Subcutaneous abdominal adipose tissue (tissue), 5 donors: Measurements from ENCODE around the gene ABHD17C.

ENCODE experiments used
- H3K27ac ChIP-seq: one replicate; pipeline ENCODE4 v1.7.0; 2013; ENCODE audit warnings: low read depth, mild to moderate bottlenecking, inconsistent platforms, low read length, moderate library complexity
- H3K27me3 ChIP-seq, 5 donors: one replicate each; pipeline ENCODE4 v1.7.0; 2013; ENCODE audit warnings: low read length in 5 of 5, inconsistent platforms in 1 of 5; ENCODE audit not compliant: control insufficient read depth in 5 of 5, insufficient read depth in 4 of 5
- H3K36me3 ChIP-seq, 5 donors: one replicate each; pipeline ENCODE4 v1.7.0; 2013; ENCODE audit warnings: low read length in 5 of 5; ENCODE audit not compliant: control insufficient read depth in 5 of 5, insufficient read depth in 5 of 5
- H3K4me1 ChIP-seq, 5 donors: one replicate each; pipeline ENCODE4 v1.7.0; 2013; ENCODE audit warnings: low read length in 5 of 5, mild to moderate bottlenecking in 3 of 5, moderate library complexity in 1 of 5; ENCODE audit not compliant: control insufficient read depth in 5 of 5, insufficient read depth in 5 of 5
- H3K4me3 ChIP-seq, 5 donors: one replicate each; pipeline ENCODE4 v1.7.0; 2013; ENCODE audit warnings: low read length in 5 of 5, low read depth in 1 of 5
- H3K9ac ChIP-seq, 5 donors: one replicate each; pipeline ENCODE4 v1.7.0; 2013; ENCODE audit warnings: low read length in 5 of 5, mild to moderate bottlenecking in 4 of 5, moderate library complexity in 3 of 5
- H3K9me3 ChIP-seq, 5 donors: one replicate each; pipeline ENCODE4 v1.7.0; 2013; ENCODE audit warnings: low read length in 5 of 5; ENCODE audit not compliant: control insufficient read depth in 5 of 5
- donor health status: healthy.
- donor health status: healthy.
- donor health status: healthy.
- donor health status: healthy.
- donor health status: healthy.

Gene ABHD17C

DNA sequence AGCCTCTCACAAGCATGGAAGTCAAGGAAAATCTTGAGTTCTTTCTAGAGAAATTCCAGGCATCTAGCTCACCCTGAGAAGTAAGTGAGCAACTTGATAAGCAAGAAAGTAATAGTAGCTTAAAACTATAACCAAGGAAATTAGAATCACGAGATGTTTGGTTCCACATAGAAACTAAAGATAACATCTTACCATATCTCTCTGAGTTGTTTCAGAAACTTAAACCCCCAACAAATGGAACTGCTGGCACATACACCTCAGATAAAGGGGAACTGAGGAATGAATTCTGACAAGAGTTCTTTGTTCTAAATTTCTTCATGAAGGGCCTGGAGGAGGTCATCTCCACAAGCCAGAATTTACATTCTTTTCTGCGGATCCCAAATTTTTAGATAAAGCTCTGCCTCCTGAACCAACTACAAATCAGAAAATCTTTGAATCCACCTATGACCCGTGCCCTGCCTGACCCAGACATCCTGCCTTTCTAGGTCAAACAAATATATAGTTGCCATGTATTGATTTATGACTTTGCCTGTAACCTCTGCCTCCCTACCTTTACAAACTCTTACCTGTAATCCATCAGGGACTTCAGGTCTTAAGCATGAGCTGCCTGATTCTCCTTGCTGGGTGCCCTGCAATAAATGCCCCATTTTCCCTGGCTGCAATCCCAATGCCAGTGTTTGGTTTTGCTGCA, 26.4 kb upstream of the ABHD17C start:
- Histone ChIP-seq H3K9me3 (peaks cover 0 to 13% (median 0%) of the 10 kb centered on the region in 5 donors), H3K36me3 (no peaks in the 10 kb centered on the region), H3K4me3 (no peak overlapping the region), H3K27ac (no peak overlapping the region), H3K4me1 (no peaks in the 10 kb centered on the region), H3K27me3 (no peaks in the 10 kb centered on the region), H3K9ac (no peak overlapping the region)

DNA sequence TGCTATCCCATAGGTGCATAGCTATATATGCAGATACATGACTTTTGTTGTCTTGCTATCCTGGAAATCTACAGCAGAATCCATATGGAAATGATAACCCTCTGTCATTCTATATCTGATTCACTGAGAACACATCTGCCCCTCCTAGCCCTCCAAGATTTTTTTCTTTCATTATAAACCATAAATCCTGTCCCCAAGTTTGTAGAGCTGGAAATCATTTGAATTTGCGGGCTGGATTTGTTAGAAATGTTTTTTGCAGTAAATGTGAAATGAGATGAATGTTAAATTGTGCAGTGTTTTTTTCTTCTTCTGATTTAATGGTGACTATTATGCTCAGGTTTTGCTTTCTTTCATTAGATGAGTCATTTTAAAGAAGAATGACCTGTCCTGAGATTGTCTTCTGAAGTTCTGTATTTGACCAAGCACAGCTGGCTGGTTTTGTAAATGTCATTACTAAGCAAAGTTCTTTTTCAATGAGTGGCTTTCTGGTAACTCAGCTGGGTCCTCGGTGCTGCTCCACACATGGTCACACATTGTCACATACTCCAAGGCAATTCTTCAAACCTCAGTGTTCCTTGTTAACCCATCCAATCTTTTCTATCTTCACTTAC, 25.3 kb upstream of the ABHD17C start:
- Histone ChIP-seq H3K4me3 (no peak overlapping the region), H3K9me3 (peaks cover 0 to 13% (median 0%) of the 10 kb centered on the region in 5 donors), H3K9ac (no peak overlapping the region), H3K27ac (no peak overlapping the region), H3K4me1 (no peaks in the 10 kb centered on the region), H3K36me3 (no peaks in the 10 kb centered on the region), H3K27me3 (no peaks in the 10 kb centered on the region)

DNA sequence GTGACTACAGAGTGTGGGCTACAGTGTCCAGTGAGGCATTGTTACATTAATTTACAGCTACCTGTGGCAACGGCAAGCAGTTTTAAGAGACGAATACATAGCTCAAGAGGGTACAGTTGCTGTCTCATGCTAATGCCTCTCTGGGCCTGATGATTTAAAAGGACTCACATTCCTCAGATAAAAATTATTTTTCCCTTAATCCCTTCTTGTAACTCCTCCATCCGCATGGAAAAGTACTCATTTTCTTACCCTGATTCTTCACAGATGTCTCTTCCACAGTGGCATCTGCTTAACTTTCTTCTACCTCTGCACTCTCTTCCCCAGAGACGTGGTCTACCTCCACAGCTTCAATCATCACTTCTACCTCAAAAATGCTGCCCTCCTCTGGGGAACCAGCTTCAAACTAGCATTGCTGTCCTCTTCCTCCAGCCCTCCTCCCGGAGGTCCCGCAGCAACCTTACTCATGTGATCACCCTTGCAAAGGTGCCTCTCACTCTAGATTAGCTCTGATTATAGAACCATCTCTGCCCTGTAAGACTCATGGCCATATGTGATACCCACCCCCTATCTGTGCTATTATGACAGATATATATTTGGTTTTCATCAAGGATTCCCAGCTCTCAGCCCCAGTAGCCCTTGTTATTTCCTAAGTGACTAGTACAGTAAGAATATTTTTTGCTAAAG, 21.4 kb upstream of the ABHD17C start:
- Histone ChIP-seq H3K4me1 (no peaks in the 10 kb centered on the region), H3K9ac (no peak overlapping the region), H3K36me3 (no peaks in the 10 kb centered on the region), H3K9me3 (peaks cover 0 to 13% (median 0%) of the 10 kb centered on the region in 5 donors), H3K4me3 (no peak overlapping the region), H3K27me3 (peaks cover 0 to 3% (median 0%) of the 10 kb centered on the region in 5 donors), H3K27ac (no peak overlapping the region)

DNA sequence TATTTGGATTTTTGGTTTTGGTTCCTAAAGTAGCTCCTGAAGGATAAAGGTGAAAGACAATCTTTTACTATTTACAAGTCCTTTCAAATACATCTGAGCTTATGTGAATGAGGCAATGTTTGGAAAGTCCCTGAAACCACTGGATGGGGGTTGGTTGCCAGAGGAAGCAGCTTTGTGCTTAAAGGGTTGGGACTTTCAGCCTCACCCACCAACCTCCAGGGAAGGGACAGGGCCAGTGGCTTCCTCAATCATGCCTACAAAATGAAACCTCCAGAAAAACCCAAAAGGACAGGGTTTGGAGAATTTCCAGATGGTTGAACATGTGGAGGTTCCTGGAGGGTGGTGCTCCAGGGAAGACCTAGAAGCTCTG, 20.9 kb upstream of the ABHD17C start:
- Histone ChIP-seq H3K36me3 (no peaks in the 10 kb centered on the region), H3K9ac (no peak overlapping the region), H3K27ac (no peak overlapping the region), H3K9me3 (peaks cover 0 to 13% (median 0%) of the 10 kb centered on the region in 5 donors), H3K27me3 (peaks cover 0 to 3% (median 0%) of the 10 kb centered on the region in 5 donors), H3K4me1 (no peaks in the 10 kb centered on the region), H3K4me3 (no peak overlapping the region)

GRCh38 chr15:80677041-80677440, 18.1 kb upstream of the ABHD17C start:
- H3K4me1 ChIP-seq: no peaks in the 10 kb centered on the region
- H3K27ac ChIP-seq: no peak overlapping the region
- peaks cover 0 to 3% (median 0%) of the 10 kb centered on the region in 5 donors for H3K27me3 ChIP-seq
- no peaks in the 10 kb centered on the region for H3K9me3 ChIP-seq
- no peaks in the 10 kb centered on the region for H3K36me3 ChIP-seq
- no peak overlapping the region for H3K4me3 ChIP-seq
- no peak overlapping the region for H3K9ac ChIP-seq

GRCh38 chr15:80679167-80679803, 15.8 kb upstream of the ABHD17C start:
- Histone ChIP-seq H3K4me1 (no peaks in the 10 kb centered on the region), H3K4me3 (no peak overlapping the region), H3K27ac (no peak overlapping the region), H3K36me3 (no peaks in the 10 kb centered on the region), H3K27me3 (peaks cover 0 to 3% (median 0%) of the 10 kb centered on the region in 5 donors), H3K9me3 (no peaks in the 10 kb centered on the region), H3K9ac (no peak overlapping the region)

GRCh38 chr15:80679804-80680175, 15.3 kb upstream of the ABHD17C start:
- H3K27me3 ChIP-seq: peaks cover 0 to 3% (median 0%) of the 10 kb centered on the region in 5 donors
- no peaks in the 10 kb centered on the region for H3K4me1 ChIP-seq
- no peak overlapping the region for H3K4me3 ChIP-seq
- H3K36me3 ChIP-seq: no peaks in the 10 kb centered on the region
- no peak overlapping the region for H3K9ac ChIP-seq
- no peaks in the 10 kb centered on the region for H3K9me3 ChIP-seq
- no peak overlapping the region for H3K27ac ChIP-seq

DNA sequence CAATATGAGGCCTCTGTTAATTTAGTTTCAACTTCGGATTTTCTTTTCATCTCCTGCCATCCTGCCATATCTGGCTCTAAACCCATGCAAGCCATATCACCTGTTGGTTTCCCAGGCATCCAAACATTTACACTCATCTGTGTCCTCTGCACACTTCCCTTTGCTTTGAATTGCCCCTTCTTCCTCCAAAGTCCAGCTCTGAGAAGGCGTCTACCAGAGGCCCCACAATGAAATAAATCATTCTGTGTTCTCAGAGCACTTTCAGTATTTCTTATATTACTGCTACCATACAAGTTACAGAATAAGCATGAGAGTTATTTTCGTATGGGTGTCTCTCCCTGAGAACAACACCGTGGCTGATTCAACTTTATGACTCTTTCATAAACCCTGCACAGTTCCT, 12.9 kb upstream of the ABHD17C start:
- Histone ChIP-seq H3K4me3 (no peak overlapping the region), H3K27ac (no peak overlapping the region), H3K27me3 (peaks cover 0 to 5% (median 0%) of the 10 kb centered on the region in 5 donors), H3K36me3 (no peaks in the 10 kb centered on the region), H3K9me3 (no peaks in the 10 kb centered on the region), H3K4me1 (no peaks in the 10 kb centered on the region), H3K9ac (no peak overlapping the region)

GRCh38 chr15:80684697-80685096, 10.4 kb upstream of the ABHD17C start:
- Histone ChIP-seq H3K9ac (no peak overlapping the region), H3K27ac (no peak overlapping the region), H3K4me1 (no peaks in the 10 kb centered on the region), H3K9me3 (no peaks in the 10 kb centered on the region), H3K36me3 (no peaks in the 10 kb centered on the region), H3K4me3 (no peak overlapping the region), H3K27me3 (peaks cover 0 to 5% (median 0%) of the 10 kb centered on the region in 5 donors)

DNA sequence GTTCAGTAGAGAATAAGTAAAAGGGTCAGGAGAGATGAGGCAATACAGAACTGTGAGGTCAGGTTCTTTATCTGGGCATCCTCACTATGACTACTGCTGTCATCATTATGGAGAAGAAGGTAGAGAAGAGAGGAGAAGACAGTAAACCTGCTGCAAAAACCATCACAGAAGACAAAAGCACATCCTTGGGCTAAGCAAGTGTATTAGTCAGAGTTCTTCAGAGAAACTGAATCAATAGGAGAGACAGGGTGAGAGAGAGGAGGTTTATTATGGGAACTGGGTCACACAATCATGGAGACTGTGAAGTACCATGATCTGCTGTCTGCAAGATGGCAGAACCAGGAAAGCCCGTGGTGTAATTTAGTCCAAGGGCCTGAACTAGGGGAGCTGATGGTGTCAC, 9.5 kb upstream of the ABHD17C start:
- peaks cover 0 to under 1% (median 0%) of the 10 kb centered on the region in 5 donors for H3K4me1 ChIP-seq
- H3K9ac ChIP-seq: no peak overlapping the region
- H3K27ac ChIP-seq: no peak overlapping the region
- H3K36me3 ChIP-seq: no peaks in the 10 kb centered on the region
- H3K4me3 ChIP-seq: no peak overlapping the region
- H3K27me3 ChIP-seq: peaks cover 0 to 5% (median 0%) of the 10 kb centered on the region in 5 donors
- no peaks in the 10 kb centered on the region for H3K9me3 ChIP-seq
